ENCODE measurements around the gene IL31. TPM values are rescaled to one million over a fixed set of nuclear protein-coding genes. Genes with fewer than 3 reads are reported as not detected.

IL31 gene
- total and polyA plus RNA-seq, 4 donors = not detected

DNA sequence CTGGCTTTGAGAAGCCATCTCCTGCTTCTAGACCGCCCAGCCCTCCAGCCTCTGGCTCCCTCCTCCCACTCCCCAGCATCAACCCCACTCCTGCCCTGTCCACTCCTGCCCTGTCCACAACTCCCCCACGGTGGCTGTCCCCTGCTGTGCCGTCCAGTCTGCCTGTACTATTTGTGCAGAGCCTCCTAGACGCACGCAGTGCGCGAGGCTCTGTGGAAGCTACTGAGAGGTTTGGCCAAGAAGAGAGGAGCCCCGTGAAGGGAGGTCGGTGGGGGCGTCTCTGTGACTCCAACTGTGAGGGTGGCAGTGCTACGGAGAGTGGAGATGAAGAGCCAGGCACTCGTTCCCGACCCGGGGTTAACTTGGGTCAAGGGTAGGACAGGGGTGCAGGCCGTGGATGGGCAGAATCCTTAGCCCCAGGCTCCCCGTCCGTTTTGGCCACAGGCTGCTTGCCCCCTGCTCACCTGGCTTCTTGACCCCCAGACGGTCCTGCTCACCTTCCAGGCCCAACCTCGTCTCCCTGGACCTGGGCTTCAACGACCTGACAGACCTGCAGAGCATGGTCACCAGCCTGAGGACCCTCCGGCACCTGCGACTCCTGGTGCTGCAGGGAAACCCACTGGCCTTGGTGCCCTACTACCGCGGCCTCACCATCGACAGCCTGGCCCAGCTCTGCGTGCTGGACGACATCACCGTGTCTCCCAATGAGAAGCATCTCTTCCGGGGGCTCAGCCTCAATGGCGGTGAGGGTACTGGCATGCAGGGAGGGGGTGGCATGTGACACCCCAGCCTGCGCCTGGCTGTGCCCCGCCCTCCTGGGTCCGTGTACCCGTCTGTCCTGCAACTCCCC lies 15.8 kb upstream of the IL31 start (continued):
- no peak for TF ChIP-seq TAF1 (conservative IDR thresholded peaks at IDR 0.05)
- TF ChIP-seq, protein P1, sequence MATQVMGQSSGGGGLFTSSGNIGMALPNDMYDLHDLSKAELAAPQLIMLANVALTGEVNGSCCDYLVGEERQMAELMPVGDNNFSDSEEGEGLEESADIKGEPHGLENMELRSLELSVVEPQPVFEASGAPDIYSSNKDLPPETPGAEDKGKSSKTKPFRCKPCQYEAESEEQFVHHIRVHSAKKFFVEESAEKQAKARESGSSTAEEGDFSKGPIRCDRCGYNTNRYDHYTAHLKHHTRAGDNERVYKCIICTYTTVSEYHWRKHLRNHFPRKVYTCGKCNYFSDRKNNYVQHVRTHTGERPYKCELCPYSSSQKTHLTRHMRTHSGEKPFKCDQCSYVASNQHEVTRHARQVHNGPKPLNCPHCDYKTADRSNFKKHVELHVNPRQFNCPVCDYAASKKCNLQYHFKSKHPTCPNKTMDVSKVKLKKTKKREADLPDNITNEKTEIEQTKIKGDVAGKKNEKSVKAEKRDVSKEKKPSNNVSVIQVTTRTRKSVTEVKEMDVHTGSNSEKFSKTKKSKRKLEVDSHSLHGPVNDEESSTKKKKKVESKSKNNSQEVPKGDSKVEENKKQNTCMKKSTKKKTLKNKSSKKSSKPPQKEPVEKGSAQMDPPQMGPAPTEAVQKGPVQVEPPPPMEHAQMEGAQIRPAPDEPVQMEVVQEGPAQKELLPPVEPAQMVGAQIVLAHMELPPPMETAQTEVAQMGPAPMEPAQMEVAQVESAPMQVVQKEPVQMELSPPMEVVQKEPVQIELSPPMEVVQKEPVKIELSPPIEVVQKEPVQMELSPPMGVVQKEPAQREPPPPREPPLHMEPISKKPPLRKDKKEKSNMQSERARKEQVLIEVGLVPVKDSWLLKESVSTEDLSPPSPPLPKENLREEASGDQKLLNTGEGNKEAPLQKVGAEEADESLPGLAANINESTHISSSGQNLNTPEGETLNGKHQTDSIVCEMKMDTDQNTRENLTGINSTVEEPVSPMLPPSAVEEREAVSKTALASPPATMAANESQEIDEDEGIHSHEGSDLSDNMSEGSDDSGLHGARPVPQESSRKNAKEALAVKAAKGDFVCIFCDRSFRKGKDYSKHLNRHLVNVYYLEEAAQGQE (IDR thresholded peaks at IDR 0.05) = no peak
- TF ChIP-seq, protein P2, sequence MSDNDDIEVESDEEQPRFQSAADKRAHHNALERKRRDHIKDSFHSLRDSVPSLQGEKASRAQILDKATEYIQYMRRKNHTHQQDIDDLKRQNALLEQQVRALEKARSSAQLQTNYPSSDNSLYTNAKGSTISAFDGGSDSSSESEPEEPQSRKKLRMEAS (IDR thresholded peaks at IDR 0.05) = no peak
- no peak for TF ChIP-seq HNF4G (IDR thresholded peaks at IDR 0.05)
- TF ChIP-seq FOXA2 (IDR thresholded peaks at IDR 0.05) = no peak

DNA sequence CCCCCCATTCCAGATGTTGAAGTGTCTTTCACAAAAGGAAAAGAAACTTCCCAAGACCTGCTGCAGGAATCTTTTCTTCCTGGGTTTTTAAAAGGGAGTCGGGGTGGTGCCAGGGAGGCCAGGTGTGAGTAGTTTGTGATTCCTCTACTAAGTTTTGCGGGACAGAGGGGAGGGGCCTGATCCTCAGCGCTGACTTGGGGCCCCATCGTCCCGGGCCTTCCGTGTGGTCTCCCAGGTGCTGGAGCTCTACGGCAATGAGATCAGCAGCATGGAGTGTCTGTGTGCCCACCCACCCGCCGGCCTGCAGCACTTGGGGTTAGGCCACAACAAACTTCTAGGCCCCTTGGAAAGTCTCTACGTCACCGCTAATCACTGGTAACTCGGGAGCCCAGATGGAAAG lies 13.4 kb upstream of the IL31 start:
- 92% methylated on average over 12 of the region's 12 CpGs for WGBS
- H3K4me3 ChIP-seq (ENCODE audit: low read depth in 1 of 3, low read length in 3 of 3) = no peak overlapping the region
- H3K36me3 ChIP-seq (ENCODE audit: control insufficient read depth in 4 of 4, insufficient read depth in 3 of 4, low read depth in 1 of 4, low read length in 3 of 4) = no peaks in the 10 kb centered on the region
- no peak overlapping the region for H3K27ac ChIP-seq (ENCODE audit: low read depth in 1 of 2, low read length in 2 of 2)
- DNase-seq (ENCODE audit: low spot score) = no peak
- no peaks in the 10 kb centered on the region for H3K27me3 ChIP-seq (ENCODE audit: control insufficient read depth in 4 of 4, insufficient read depth in 4 of 4, low read length in 3 of 4)
- TF ChIP-seq NR2F2 (IDR thresholded peaks at IDR 0.05) (no peak), JUND (IDR thresholded peaks at IDR 0.05) (no peak), HNF4A (conservative IDR thresholded peaks at IDR 0.05) (no peak), YY1 (IDR thresholded peaks at IDR 0.05) (no peak), RAD21 (IDR thresholded peaks at IDR 0.05) (no peak), EGR1 (IDR thresholded peaks at IDR 0.05; ENCODE audit: low read depth in 2 of 2) (no peak), FOXA1 (IDR thresholded peaks at IDR 0.05) (no peak), FOXA2 (IDR thresholded peaks at IDR 0.05) (no peak), TAF1 (conservative IDR thresholded peaks at IDR 0.05) (no peak), HNF4G (IDR thresholded peaks at IDR 0.05) (no peak), SP1 (IDR thresholded peaks at IDR 0.05) (no peak), ZBTB33 (IDR thresholded peaks at IDR 0.05) (no peak), RXRA (IDR thresholded peaks at IDR 0.05) (no peak), GABPA (IDR thresholded peaks at IDR 0.05 in 1 of 2, conservative IDR thresholded peaks at IDR 0.05 in 1 of 2) (no peak)
- TF ChIP-seq, protein P3, sequence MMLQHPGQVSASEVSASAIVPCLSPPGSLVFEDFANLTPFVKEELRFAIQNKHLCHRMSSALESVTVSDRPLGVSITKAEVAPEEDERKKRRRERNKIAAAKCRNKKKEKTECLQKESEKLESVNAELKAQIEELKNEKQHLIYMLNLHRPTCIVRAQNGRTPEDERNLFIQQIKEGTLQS (IDR thresholded peaks at IDR 0.05) = no peak
- TF ChIP-seq, protein P2 (IDR thresholded peaks at IDR 0.05) = no peak
- TF ChIP-seq, protein P1 (IDR thresholded peaks at IDR 0.05) = no peak
- TF ChIP-seq, protein P4, sequence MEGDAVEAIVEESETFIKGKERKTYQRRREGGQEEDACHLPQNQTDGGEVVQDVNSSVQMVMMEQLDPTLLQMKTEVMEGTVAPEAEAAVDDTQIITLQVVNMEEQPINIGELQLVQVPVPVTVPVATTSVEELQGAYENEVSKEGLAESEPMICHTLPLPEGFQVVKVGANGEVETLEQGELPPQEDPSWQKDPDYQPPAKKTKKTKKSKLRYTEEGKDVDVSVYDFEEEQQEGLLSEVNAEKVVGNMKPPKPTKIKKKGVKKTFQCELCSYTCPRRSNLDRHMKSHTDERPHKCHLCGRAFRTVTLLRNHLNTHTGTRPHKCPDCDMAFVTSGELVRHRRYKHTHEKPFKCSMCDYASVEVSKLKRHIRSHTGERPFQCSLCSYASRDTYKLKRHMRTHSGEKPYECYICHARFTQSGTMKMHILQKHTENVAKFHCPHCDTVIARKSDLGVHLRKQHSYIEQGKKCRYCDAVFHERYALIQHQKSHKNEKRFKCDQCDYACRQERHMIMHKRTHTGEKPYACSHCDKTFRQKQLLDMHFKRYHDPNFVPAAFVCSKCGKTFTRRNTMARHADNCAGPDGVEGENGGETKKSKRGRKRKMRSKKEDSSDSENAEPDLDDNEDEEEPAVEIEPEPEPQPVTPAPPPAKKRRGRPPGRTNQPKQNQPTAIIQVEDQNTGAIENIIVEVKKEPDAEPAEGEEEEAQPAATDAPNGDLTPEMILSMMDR (IDR thresholded peaks at IDR 0.05; ENCODE audit: low read depth, low read length, missing input control) = no peak
- H3K9ac ChIP-seq (ENCODE audit: low read depth in 1 of 2, low read length in 2 of 2) = no peak overlapping the region
- no peaks in the 10 kb centered on the region for H3K9me3 ChIP-seq (ENCODE audit: control insufficient read depth in 4 of 4, low read length in 3 of 4)
- peaks cover 5 to 17% (median 12%) of the 10 kb centered on the region in 4 donors for H3K4me1 ChIP-seq (ENCODE audit: control insufficient read depth in 4 of 4, insufficient read depth in 4 of 4, low read length in 3 of 4)

Data from liver (tissue), 9 donors.